NCI-H226 (cell line): Measurements from ENCODE around the gene ZNF747.

Experiments used
- DNase-seq: peaks from one replicate; pipeline ENCODE4 v3.0.0-alpha.2; 2015

ZNF747 gene

DNA sequence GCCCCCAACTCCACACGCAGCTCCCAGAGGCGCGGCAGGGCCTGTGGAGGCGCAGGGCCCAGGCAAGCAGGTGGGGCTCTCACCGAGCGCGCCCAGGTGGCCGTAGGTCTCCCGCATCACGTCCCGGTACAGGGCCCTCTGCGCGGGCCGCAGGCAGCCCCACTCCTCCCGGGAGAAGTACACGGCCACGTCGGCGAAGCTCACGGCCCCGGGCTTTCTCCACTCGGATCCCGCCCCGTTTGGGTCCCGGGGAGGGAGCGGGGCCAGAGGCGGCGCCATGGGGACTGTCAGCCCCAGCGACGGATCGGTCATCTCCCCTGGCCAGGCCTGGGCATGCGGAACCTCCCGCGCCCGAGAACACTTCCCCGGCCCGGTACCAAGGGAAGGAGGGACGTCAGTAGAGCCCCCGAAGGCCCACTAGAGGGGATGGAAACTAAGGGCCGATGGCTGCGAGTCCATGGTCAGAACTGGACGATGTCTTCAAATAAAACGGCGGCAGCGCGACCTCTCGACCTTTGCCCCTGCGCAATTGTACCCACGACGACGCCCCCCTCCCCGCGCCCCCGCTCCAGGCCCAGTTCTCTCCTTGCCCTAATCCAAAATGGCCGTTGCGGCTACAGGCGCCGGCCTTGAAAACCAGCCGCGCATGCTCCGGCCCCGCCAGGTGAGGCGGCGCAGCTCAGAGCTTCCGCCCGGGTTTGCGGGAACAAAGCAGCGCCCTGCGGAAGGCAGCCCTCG lies at the start of gene ZNF747:
TSS of gene ZNF747 (minus strand) at position 491 of the 738 bp plus-strand sequence. CDS start at position 312, 179 bp downstream.
- DNase-seq: peak; percentile 84

DNA sequence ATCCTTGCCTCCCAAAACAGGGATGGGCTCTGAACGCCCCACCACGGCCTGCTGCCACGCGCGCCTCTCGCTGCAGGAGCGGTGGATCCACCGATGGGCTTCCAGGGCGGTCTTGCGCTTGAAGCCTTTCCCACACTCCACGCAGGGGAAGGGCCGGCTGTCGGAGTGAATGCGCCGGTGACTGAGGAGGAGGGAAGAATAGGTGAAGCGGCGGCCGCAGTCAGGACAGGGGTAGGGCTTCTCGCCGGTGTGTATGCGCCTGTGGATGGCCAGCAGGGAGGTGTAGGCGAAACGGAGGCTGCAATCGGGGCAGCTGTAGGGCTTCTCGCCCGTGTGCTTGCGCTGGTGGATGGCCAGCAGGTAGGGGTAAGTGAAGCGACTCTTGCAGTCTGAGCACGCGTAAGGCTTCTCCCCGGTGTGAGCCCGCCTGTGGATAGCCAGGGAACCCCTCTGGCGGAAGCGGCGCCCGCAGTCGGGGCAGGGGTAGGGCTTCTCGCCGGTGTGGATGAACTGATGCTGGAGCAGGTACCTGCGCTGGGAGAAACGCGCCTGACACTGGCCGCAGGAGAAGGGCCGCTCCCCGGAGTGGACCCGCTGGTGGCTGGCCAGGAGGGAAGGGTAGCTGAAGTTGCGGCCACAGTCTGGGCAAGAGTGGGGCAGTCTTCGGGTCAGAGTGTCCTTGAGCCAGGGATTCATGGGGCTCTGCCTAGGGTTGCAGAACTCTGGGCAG lies 48.1 kb upstream of the ZNF747 start:
- no peak for DNase-seq

DNA sequence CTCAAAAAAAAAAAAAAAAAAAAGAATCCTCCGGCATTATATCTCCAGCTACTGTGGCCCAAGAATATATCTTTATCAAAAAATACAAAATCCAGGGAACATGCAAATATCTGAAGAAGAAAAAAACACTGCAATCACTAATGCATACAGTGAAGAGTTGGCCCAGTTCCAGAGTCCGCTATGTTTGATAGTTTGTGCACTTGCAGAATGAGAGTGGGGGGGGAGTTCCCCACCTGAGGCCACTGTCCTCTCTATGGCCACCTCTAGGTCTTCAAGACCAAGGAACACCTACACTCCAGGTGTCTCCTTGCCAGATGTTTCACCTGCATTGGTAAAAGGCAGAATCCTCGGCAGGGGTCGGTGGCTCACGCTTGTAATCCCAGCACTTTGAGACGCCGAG lies 46.8 kb upstream of the ZNF747 start:
- no peak for DNase-seq

DNA sequence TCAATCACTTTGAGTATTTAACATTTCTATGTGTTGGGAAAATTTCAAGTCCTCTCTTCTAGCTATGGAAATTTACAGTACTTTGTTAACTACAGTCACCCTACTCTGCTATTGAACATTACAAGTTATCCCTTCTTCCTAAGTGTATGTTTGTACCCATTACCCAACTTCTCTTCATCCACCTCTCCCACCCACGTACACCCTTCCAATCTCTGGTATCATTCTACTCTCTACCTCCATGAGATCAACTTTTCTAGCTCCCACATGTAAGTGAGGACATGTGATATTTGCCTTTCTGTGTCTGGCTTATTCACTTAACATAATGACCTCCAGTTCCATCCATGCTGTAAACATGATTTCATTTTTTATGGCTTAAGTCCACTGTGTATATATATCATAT lies 40.0 kb upstream of the ZNF747 start:
- DNase-seq: no peak

DNA sequence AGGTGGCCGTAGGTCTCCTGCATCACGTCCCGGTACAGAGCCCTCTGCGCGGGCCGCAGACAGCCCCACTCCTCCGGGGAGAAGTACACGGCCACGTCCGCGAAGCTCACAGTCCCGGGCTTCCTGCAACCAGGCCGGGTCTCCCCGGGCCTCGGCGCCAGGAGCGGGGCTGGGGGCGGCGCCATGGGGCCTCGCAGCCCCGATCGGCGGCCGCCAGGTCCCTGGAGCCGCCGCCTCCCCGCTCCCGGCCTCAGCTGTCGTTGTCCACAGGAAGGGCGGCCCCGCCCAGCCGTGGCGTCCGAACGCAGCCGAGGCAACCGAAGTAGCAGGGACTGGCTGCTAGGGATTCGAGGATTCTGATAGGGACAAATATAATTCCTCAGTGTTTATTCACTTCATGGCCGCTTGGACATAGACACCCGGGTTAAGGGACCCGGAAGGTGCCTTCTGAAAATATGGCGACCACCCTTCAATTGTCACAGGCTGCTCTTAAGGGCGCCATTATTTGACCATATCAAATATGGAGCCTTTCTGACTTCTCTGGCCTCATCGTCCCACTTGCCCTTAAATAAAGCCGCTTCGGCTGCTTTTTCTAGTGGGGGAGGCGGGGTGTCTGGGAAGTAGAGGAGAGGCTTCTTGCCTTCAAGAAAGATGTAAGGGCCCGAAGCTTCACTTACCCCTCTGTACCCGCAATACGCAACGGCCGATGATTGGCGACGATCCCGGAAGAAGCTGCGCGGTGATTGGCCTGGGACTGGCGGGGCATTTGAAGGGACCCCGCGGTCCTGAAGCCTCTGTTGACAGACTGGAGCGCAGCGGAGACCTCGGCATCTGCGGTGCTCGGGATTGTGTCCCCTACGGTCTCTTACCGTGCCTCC lies 37.0 kb upstream of the ZNF747 start, which contains the start of gene ZNF688:
TSS of gene ZNF688 (minus strand) at position 270 of the 878 bp plus-strand sequence. CDS start at position 185, 85 bp downstream.
- peak; percentile 99 for DNase-seq

DNA sequence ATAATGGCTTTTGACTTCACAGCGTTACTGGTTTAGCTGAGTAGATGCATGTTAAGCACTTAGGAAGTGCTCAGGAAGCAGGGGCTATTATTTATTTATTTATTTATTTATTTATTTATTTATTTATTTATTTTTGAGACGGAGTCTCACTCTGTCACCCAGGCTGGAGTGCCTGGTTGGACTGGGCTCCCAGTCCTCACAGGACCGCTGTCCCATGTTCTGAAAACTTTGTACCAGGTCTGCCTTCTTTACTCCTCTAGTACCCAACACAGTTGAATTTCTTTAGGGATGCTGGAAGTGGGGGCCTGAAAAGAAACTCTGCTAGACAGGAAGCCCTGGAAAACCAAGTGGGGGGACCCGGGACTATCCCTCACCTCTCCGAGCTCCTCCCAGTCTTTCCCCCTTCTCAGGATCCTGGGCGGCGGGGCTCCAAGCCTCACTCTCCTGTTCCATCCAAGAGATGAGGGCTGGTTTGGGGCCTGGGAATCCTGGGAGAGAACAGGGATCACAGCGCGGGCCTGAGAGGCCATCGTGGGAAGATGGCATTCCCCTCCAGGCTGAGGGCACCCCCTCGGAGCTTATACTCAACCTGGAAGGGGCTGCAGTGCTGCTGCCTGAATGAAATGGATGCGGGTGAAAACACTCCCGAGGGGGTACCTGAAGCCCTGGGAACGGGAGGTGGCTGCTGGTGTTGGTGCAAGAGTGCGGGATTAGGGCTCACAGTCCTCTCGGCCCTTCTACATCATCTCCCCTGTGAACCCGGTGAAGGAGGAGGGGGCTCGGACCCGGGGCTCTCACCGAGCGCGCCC lies 36.2 kb upstream of the ZNF747 start:
- DNase-seq: no peak

- DNase-seq: no peak
These were observed 35.3 kb upstream of the ZNF747 start for GRCh38 chr16:30569746-30570635.

- DNase-seq: no peak
These were observed 34.6 kb upstream of the ZNF747 start for GRCh38 chr16:30569281-30569680.

GRCh38 chr16:30567991-30568638 lies 33.5 kb upstream of the ZNF747 start:
- peak; percentile 88 for DNase-seq

DNA sequence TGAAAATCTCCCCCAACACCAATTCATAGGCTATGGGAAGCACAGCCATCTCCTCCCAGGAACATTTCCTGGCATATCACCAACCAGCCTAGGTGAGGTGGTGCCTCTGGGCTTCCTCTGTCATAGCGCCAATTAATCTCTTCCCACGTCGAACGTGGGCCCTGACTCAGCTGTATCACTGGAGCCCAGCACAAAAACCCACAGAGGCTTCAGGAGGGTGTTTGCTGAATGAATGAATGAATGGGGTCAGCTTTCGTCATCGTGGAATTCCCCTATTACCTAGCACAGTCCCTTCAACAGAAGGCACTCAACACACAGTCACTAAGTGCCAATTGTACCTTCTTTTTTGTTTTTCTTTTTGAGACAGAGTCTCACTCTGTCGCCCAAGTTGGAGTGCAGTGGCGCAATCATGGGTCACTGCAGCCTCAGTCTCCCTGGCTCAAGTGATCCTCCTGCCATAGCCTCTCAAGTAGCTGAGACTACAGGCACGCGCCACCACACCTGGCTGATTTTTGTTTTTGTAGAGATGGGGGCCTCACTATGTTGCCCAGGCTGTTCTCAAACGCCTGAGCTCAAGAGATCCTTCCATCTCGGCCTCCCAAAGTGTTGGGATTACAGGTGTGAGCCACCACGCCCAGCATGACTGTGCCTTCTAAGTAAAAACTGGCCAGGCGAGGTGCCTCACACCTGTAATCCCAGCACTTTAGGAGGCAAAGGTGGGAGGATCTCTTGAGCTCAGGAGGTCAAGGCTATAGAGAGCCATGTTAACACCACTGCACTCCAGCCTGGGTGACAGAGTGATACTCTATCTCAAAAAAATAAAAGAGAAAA lies 32.7 kb upstream of the ZNF747 start:
- peak; percentile 80 for DNase-seq

DNA sequence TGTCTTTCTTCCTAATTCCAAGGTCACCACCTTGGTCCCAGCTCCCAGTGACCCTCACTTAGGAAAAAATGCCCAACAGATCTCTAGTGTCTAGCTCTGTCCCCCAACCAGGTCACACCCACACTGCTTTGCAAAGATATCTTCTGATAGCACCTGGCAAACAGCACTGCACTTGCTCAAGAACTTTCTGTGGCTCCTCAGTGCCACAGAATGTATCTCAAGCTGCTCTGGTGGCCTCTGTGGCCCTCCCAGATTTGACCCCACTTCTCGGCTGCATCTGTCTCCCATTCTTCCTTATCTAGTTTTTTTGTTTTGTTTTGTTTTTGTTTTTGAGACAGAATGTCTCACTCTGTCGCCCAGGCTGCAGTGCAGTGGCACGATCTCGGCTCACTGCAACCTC lies 31.9 kb upstream of the ZNF747 start:
- no peak for DNase-seq

GRCh38 chr16:30565984-30566383 lies 31.3 kb upstream of the ZNF747 start:
- no peak for DNase-seq

DNA sequence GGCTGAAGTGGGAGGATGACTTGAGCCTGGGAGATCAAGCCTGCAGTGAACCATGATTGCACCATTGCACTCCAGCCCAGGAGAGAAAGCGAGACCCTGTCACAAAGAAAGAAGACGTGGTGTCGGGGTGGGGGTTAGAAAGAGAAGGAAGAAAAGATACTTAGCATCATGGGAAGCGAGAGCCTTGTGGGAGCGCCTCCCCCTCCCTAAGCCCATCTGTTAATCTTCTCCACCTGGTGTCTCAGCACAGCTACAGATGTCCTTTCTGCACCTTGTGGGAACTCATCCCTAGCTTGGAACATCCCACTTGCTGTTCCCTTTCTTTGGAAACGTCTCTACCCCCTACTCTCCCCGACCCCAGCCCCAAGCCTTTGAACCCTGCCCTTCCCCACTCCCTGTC lies 30.9 kb upstream of the ZNF747 start:
- no peak for DNase-seq

- no peak for DNase-seq
These were observed 27.4 kb upstream of the ZNF747 start for GRCh38 chr16:30562021-30562420.

GRCh38 chr16:30561089-30561816 lies 26.6 kb upstream of the ZNF747 start:
- DNase-seq: no peak

GRCh38 chr16:30559690-30560089 lies 25.0 kb upstream of the ZNF747 start:
- no peak for DNase-seq

DNA sequence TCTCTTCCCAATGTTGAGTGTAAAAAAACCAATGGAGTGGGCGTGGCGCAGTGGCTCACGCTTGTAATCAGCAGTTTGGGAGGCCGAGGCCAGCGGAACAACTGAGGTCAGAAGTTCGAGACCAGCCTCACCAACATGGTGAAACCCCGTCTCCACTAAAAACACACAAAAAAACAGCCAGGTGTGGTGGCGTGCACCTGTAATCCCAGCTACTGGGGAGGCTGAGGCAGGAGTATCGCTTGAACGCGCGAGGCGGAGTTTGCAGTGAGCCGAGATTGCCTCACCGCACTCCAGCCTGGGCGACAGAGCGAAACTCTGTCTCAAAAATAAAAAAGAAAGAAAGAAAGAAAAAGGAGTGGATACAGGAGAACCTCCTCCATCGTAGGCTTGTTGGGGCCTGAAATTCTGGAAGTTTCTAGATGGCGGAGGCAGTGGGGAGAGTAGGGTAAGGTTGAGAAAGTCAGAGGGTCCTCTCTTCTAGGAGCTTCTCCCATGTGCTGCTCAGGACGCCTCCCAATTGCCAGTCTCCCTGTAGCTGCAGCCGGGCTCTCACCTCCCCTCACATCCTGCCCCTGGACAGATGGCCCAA lies 24.2 kb upstream of the ZNF747 start:
- no peak for DNase-seq

- peak; percentile 97 for DNase-seq
These were observed 23.5 kb upstream of the ZNF747 start, which contains the start of gene ZNF764 for GRCh38 chr16:30557957-30558788. Gene ZNF764, minus strand, starts transcription at chr16:30558374. Its CDS starts 192 bp downstream, at chr16:30558182.
